ENCODE data around the gene SCYGR7.

The SCYGR7 gene

GRCh38 chr2:227728035-227728434 is at the start of gene SCYGR7:
SCYGR7 (plus strand) TSS chr2:227728335; CDS start chr2:227728335, 0 bp downstream.
- no peak within 1 kb of the TSS for H3K4me3 ChIP-seq (ENCODE audit: low read depth, low read length)
- no peak for TF ChIP-seq CTCF (IDR thresholded peaks at IDR 0.05; ENCODE audit: borderline replicate concordance, insufficient read depth, low read depth, low read length)

- no peak for TF ChIP-seq CTCF (IDR thresholded peaks at IDR 0.05; ENCODE audit: borderline replicate concordance, insufficient read depth, low read depth, low read length)
- H3K4me3 ChIP-seq (ENCODE audit: low read depth, low read length), result no peak overlapping the region
Measured at GRCh38 chr2:227684258-227684657, 43.9 kb upstream of the SCYGR7 start.

- no peak for TF ChIP-seq CTCF (IDR thresholded peaks at IDR 0.05; ENCODE audit: borderline replicate concordance, insufficient read depth, low read depth, low read length)
- no peak overlapping the region for H3K4me3 ChIP-seq (ENCODE audit: low read depth, low read length)
Measured at GRCh38 chr2:227687189-227687588, 40.9 kb upstream of the SCYGR7 start.

GRCh38 chr2:227696990-227697679 is 31.0 kb upstream of the SCYGR7 start:
- no peak for TF ChIP-seq CTCF (IDR thresholded peaks at IDR 0.05; ENCODE audit: borderline replicate concordance, insufficient read depth, low read depth, low read length)
- H3K4me3 ChIP-seq (ENCODE audit: low read depth, low read length), result no peak overlapping the region

- no peak for TF ChIP-seq CTCF (IDR thresholded peaks at IDR 0.05; ENCODE audit: borderline replicate concordance, insufficient read depth, low read depth, low read length)
- H3K4me3 ChIP-seq (ENCODE audit: low read depth, low read length), result no peak overlapping the region
Measured at GRCh38 chr2:227701556-227701955, 26.6 kb upstream of the SCYGR7 start.

GRCh38 chr2:227703280-227703732 is 24.8 kb upstream of the SCYGR7 start:
- H3K4me3 ChIP-seq (ENCODE audit: low read depth, low read length), result no peak overlapping the region
- no peak for TF ChIP-seq CTCF (IDR thresholded peaks at IDR 0.05; ENCODE audit: borderline replicate concordance, insufficient read depth, low read depth, low read length)

- no peak overlapping the region for H3K4me3 ChIP-seq (ENCODE audit: low read depth, low read length)
- TF ChIP-seq CTCF (IDR thresholded peaks at IDR 0.05; ENCODE audit: borderline replicate concordance, insufficient read depth, low read depth, low read length), result no peak
Measured at GRCh38 chr2:227703961-227704360, 24.2 kb upstream of the SCYGR7 start.

All from GM12875 (cell line).